ENCODE measurements around the gene NOS1AP.

NOS1AP gene

DNA sequence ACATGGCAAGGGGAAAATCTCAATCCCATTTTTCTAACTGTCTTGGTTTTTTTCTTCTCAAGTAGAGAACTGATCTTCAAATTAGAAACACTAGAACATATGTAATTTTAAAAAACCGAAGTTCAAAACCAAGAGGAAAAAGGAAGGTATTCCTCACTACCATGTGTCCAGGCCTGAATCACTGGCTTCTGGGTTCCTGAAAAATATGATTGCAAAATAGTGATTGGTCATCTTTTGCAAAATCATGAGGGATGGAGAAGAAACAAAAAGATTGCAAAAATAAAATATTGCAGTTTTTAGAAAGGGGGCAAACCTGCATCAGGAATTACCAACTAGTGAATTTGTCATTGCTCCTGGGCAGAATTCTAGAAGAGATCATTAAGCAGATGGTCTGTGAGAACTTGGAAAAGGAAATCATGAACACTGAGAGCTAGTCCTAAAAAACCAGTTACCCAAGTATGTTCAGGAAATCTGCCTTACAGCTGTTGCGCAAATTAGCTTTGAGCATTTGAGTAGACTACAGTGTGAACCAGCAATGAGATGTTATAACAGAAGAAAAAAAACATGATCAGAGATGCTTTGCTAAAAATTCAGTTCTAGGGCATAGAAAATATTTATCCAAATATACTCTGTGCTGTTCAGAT lies 257.8 kb downstream of the NOS1AP start:
- TF ChIP-seq GATA3 (IDR thresholded peaks at IDR 0.05; ENCODE audit: low read depth, low read length) (no peak), GATA2 (IDR thresholded peaks at IDR 0.05; ENCODE audit: low read depth, low read length) (no peak)

- no peak for TF ChIP-seq GATA2 (IDR thresholded peaks at IDR 0.05; ENCODE audit: low read depth, low read length)
- TF ChIP-seq GATA3 (IDR thresholded peaks at IDR 0.05; ENCODE audit: low read depth, low read length) = no peak
Observed at GRCh38 chr1:162327788-162328165, 258.3 kb downstream of the NOS1AP start.

GRCh38 chr1:162328512-162328911 lies 259.0 kb downstream of the NOS1AP start:
- TF ChIP-seq GATA2 (IDR thresholded peaks at IDR 0.05; ENCODE audit: low read depth, low read length) (no peak; the same call in 1 of the 2 replicates), GATA3 (IDR thresholded peaks at IDR 0.05; ENCODE audit: low read depth, low read length) (no peak)

DNA sequence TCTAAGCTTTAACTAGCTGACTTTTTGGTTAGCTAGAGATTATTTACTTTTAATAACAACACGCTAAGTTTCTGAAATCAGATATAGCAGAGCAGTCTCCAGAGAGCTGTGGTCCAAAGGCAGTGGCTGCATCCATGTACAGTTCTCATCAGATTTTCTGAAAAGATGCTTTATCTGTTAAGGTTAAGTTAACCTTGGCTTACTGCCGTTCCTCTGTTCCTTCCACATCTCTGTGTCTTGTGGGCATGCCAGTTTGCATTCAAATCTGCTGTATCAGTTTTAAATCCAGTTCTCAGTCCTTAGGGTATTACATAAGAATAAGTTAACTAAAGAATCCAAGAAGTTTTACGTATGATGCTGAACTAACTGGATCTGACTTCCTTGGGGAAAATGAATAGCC lies 260.3 kb downstream of the NOS1AP start:
- TF ChIP-seq GATA2 (IDR thresholded peaks at IDR 0.05; ENCODE audit: low read depth, low read length) = no peak
- TF ChIP-seq GATA3 (IDR thresholded peaks at IDR 0.05; ENCODE audit: low read depth, low read length) = no peak

DNA sequence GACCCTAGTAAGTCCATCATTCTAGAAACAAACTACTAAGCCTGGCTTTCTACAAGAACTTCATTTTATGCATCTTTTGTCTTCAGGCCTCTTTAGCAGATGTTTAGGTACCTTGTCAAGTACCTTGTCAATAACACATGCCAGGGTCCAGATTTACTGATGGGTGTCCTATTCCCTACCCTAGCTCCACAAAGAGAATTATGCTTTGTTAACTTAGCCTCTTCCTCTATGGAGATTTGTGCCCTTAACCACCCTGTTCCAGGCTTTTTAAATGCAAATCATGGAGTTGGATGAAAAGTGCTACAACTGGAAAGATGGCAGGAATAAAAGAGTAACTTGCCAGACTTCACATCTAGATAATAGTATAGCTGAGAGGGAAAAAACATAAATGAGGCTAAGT lies 264.5 kb downstream of the NOS1AP start:
- TF ChIP-seq GATA3 (IDR thresholded peaks at IDR 0.05; ENCODE audit: low read depth, low read length) (no peak), GATA2 (IDR thresholded peaks at IDR 0.05; ENCODE audit: low read depth, low read length) (no peak)

DNA sequence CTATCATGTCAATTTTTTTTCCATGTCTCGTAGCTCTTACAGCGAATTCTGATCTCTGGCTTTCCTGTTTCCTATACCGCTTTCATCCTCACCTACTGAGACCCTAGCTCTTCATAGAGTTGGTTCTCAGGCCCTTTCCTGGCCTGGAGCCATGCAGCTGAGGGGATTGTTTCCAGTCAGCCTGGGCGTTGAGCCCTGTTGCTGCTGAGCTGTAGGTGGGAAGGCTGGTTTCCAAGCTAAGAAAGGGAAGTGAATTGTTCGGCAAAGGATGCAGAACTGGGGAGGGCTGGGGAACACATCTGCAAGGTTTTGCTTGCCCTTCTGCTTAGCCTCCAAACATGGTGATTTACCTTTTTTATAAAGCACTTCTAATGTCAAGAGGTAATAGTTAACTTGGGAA lies 265.6 kb downstream of the NOS1AP start:
- TF ChIP-seq GATA2 (IDR thresholded peaks at IDR 0.05; ENCODE audit: low read depth, low read length) (no peak), GATA3 (IDR thresholded peaks at IDR 0.05; ENCODE audit: low read depth, low read length) (no peak)

DNA sequence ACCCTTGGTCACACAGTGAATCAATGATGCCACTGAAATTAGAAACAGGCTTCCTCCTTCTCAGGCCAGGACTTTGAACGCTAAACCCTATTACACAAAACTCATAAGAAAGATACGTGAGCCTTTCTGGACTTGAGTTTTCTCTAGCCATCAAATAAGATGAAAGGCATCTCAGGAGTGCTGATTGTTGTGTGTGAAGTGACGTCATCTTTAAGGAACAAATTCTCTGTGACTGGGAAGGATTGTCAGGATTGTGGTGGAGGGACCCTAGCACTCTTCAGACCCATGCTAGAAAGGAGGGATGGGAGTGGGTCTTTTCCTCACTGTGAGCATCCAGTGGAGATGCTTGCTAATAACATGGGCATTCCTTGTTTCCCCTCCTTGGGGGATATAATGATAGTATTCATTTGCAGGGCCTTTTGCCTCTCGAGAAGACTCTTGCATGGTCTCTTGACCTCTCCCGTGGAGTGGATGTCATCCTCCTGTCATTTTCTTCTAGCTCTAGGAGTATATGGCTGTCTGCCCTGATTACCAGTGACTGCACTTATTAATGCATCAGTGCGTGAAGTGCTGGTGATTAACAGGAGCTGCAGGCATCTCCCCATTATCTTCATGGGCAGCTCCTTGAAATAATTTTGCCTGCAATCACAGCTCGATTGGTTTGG lies 267.3 kb downstream of the NOS1AP start:
- TF ChIP-seq GATA2 (IDR thresholded peaks at IDR 0.05; ENCODE audit: low read depth, low read length) (no peak), GATA3 (IDR thresholded peaks at IDR 0.05; ENCODE audit: low read depth, low read length) (no peak)

DNA sequence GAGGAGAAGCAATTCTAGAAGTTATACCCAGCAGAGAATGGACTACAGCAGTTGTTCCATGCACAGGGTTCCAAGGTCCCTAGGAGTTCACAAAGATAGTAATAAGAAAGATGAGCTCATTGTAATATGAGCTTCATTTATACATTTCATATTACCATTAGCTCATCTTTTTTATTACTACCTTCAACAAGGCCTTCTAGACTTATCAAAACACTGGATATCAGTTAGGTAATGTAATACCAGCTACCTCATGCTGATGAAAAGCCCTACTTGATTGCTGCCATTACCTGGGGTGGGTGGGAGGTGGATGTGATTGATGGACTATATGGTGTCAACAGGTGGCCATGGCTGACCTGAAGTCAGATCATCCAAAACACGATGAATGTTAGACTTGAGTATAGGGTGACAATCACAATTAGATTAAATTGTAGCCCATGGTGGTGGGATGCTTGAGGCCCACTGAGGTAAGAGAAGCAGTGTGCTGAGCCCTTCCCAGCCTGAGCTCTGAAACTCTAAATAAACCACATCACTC lies 273.0 kb downstream of the NOS1AP start:
- no peak for TF ChIP-seq GATA2 (IDR thresholded peaks at IDR 0.05; ENCODE audit: low read depth, low read length)
- no peak for TF ChIP-seq GATA3 (IDR thresholded peaks at IDR 0.05; ENCODE audit: low read depth, low read length)

GRCh38 chr1:162343470-162343869 lies 274.0 kb downstream of the NOS1AP start:
- no peak for TF ChIP-seq GATA3 (IDR thresholded peaks at IDR 0.05; ENCODE audit: low read depth, low read length)
- TF ChIP-seq GATA2 (IDR thresholded peaks at IDR 0.05; ENCODE audit: low read depth, low read length) = no peak

DNA sequence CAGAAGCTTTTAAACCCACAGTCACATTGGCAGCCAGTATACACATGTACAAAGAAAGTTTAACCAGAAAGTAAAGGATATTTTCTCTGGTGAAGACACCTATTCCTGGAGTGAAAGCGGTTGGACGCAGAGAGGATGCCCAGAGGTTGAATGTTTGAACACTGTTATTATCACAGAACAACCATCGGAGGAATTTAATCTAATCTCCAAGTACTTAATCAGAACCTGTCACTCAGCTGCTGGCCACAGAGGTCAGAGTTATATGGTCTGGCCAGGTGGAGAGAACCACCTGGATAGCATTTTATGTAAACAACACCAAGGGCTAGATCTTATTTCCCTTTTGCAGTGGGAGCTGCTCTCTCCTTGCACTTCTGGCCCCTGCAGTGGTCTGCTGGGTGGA lies 277.8 kb downstream of the NOS1AP start:
- TF ChIP-seq GATA2 (IDR thresholded peaks at IDR 0.05; ENCODE audit: low read depth, low read length) (no peak), GATA3 (IDR thresholded peaks at IDR 0.05; ENCODE audit: low read depth, low read length) (no peak)

- TF ChIP-seq GATA2 (IDR thresholded peaks at IDR 0.05; ENCODE audit: low read depth, low read length) = no peak
- TF ChIP-seq GATA3 (IDR thresholded peaks at IDR 0.05; ENCODE audit: low read depth, low read length) = no peak
Observed at GRCh38 chr1:162349635-162350330, 280.3 kb downstream of the NOS1AP start.

DNA sequence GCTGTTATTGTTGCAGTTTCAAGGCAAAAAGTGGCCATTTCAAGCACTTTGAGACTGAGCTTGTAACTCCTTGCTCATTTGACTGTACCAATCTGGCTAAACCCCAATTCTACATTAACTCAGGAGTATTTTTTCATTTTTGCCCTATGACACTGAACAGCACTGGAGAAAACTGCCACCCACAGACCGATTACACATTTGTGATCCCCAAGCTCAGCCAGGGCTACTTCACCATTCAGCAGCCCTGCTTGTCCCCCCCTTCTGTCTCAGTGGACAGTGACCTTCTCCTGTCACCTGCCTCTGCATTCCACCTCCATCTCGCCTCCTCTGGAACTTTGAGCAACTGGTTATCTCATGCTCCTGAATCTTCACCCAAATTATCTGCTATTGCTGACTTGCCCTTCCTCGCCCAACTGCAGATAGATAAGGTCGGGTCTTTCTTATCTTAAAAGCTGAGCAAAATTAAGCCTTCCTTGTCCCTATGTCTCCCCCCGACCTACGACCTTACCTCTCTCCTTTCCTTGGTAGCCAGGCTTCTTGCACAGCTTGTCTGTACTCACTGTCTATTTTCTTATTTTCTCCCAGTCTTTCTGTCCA lies 281.9 kb downstream of the NOS1AP start:
- TF ChIP-seq GATA3 (IDR thresholded peaks at IDR 0.05; ENCODE audit: low read depth, low read length) (no peak), GATA2 (IDR thresholded peaks at IDR 0.05; ENCODE audit: low read depth, low read length) (no peak)

DNA sequence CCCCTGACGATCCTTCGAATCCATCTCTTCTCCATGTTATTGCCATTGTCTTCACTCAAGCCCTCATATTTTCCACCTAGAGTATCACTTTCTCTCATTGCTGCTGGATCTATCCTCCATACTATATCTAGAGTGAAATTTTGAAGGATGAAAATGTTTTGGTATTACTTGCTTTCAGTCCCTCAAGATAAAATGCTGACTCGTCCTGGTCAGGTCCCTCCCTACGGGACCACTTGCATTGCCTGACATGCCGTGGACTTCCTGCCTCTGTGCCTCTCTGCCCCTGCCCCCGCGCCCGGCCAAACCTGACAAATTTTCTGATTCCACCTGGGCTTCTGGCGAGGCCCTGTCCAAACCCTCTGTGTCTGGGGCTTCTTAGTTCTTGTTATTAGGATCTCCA lies 283.6 kb downstream of the NOS1AP start:
- no peak for TF ChIP-seq GATA2 (IDR thresholded peaks at IDR 0.05; ENCODE audit: low read depth, low read length)

DNA sequence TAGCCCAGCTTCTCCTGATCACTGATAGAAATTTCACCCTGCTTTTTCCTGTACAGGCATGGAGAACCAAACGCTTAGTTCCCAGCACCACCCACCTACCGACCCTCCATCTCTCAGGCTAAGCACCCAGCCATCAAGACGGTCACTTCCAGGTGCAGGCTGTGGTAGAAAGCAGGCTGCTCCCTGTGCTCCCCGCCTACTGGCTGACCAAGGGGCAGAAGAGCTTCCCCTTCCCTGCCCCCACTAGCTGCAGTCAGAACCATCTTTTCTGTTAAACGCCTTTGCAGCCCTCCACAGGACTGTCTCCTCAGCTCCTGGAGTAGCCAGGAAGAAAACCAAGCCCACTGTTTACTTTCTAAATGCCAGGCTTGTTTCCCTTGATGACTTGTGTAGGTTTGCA lies 284.2 kb downstream of the NOS1AP start:
- TF ChIP-seq GATA2 (IDR thresholded peaks at IDR 0.05; ENCODE audit: low read depth, low read length) = no peak
- TF ChIP-seq GATA3 (IDR thresholded peaks at IDR 0.05; ENCODE audit: low read depth, low read length) = no peak
